Measurements from ENCODE around the gene NHSL2.

DNA sequence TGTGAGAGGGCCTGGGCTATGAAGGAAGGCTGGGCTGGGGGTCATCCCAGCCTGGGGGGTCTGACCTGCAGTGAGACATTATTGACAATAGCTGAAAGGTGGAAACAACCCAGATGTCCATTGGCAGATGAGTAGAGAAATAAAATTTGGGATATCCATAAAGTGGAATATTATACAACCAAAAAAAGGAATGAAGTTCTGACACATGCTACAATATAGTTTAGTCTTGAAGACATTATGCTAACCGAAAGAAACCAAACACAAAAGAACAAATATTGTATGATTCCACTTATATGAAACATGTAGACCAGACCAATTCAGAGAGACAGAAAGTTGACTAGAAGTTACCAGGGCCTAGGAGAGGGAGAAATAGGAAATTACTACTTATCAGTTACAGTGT lies 176.3 kb downstream of the NHSL2 start:
- TF ChIP-seq POLR2AphosphoS5 (IDR thresholded peaks at IDR 0.05) = no peak
- TF ChIP-seq, protein P1, sequence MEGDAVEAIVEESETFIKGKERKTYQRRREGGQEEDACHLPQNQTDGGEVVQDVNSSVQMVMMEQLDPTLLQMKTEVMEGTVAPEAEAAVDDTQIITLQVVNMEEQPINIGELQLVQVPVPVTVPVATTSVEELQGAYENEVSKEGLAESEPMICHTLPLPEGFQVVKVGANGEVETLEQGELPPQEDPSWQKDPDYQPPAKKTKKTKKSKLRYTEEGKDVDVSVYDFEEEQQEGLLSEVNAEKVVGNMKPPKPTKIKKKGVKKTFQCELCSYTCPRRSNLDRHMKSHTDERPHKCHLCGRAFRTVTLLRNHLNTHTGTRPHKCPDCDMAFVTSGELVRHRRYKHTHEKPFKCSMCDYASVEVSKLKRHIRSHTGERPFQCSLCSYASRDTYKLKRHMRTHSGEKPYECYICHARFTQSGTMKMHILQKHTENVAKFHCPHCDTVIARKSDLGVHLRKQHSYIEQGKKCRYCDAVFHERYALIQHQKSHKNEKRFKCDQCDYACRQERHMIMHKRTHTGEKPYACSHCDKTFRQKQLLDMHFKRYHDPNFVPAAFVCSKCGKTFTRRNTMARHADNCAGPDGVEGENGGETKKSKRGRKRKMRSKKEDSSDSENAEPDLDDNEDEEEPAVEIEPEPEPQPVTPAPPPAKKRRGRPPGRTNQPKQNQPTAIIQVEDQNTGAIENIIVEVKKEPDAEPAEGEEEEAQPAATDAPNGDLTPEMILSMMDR (IDR thresholded peaks at IDR 0.05) = no peak
